HEK293T (cell line): Measurements from ENCODE around the gene IPO4.

Experiments used
- ARNT ChIP-seq: fragments of 450-650 bp; IDR thresholded peaks from 2 replicates; pipeline ENCODE4 v1.6.1; 2017; ENCODE audit warnings: mild to moderate bottlenecking
- BHLHE40 ChIP-seq: fragments of 450-650 bp; IDR thresholded peaks from 2 replicates; pipeline ENCODE4 v1.6.1; 2016; ENCODE audit warnings: mild to moderate bottlenecking, moderate library complexity, borderline replicate concordance
- CTBP1 ChIP-seq: fragments of 450-650 bp; IDR thresholded peaks from 2 replicates; pipeline ENCODE4 v1.6.1; 2016; ENCODE audit warnings: borderline replicate concordance
- FOXK2 ChIP-seq: fragments of 450-650 bp; IDR thresholded peaks from 2 replicates; pipeline ENCODE4 v1.6.1; 2016; ENCODE audit warnings: mild to moderate bottlenecking
- FOXM1 ChIP-seq: fragments of 450-650 bp; IDR thresholded peaks from 2 replicates; pipeline ENCODE4 v1.6.1; 2017; ENCODE audit warnings: mild to moderate bottlenecking, borderline replicate concordance
- SP1 ChIP-seq: fragments of 450-650 bp; IDR thresholded peaks from 2 replicates; pipeline ENCODE4 v1.6.1; 2017
- SUZ12 ChIP-seq: fragments of 450-650 bp; IDR thresholded peaks from 2 replicates; pipeline ENCODE4 v1.6.1; 2016; ENCODE audit warnings: mild to moderate bottlenecking
- TARDBP ChIP-seq: fragments of 450-650 bp; IDR thresholded peaks from 2 replicates; pipeline ENCODE4 v1.6.1; 2016
- ZNF384 ChIP-seq: fragments of 450-650 bp; IDR thresholded peaks from 2 replicates; pipeline ENCODE4 v1.6.1; 2016

DNA sequence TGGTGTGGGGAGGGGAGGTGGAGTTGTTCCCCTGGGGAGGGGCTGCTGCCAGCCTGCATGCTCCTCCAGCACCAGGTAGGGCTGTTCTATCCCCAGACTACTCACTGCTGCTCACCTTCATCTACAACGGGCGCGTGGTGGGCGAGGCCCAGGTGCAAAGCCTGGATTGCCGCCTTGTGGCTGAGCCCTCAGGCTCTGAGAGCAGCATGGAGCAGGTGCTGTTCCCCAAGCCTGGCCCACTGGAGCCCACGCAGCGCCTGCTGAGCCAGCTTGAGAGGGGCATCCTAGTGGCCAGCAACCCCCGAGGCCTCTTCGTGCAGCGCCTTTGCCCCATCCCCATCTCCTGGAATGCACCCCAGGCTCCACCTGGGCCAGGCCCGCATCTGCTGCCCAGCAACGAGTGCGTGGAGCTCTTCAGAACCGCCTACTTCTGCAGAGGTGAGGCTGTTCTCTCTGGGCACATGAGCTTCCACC is 24.1 kb downstream of the IPO4 start:
- TF ChIP-seq TARDBP (no peak), CTBP1 (no peak), FOXM1 (no peak), ZNF384 (no peak), FOXK2 (no peak), SP1 (no peak), BHLHE40 (no peak), ARNT (no peak), SUZ12 (no peak)
